OCI-LY1 (cell line): ENCODE data around the gene PPP2R2D.

Experiments
- H2AFZ ChIP-seq: fragments of 200-600 bp; sonication (generic), shearing (Covaris generic); 2 replicates; pipeline ENCODE4 v1.6.0; 2014; ENCODE audit warnings: antibody characterized with exemption, mild to moderate bottlenecking, low read length
- H3F3A ChIP-seq: fragments of 200-600 bp; sonication (generic), shearing (Covaris generic); 2 replicates; pipeline ENCODE4 v1.6.0; 2014; ENCODE audit warnings: mild to moderate bottlenecking, antibody characterized with exemption, low read length, moderate library complexity; ENCODE audit not compliant: insufficient read depth
- H3K27ac ChIP-seq: fragments of 200-600 bp; sonication (generic); 2 replicates; pipeline ENCODE4 v1.5.1; 2014; ENCODE audit warnings: low read length, mixed run types, mild to moderate bottlenecking, low read depth; ENCODE audit not compliant: poor library complexity, severe bottlenecking
- H3K27me3 ChIP-seq: fragments of 200-600 bp; sonication (generic); 2 replicates; pipeline ENCODE4 v1.6.0; 2014; ENCODE audit warnings: antibody characterized with exemption, mild to moderate bottlenecking, low read length, moderate library complexity; ENCODE audit not compliant: insufficient read depth
- H3K36me3 ChIP-seq: fragments of 200-600 bp; sonication (generic); 2 replicates; pipeline ENCODE4 v1.6.1; 2014; ENCODE audit warnings: mild to moderate bottlenecking, antibody characterized with exemption, low read length, moderate library complexity, mixed read lengths; ENCODE audit not compliant: insufficient read depth
- H3K4me1 ChIP-seq: fragments of 200-600 bp; sonication (generic); 2 replicates; pipeline ENCODE4 v1.5.1; 2014; ENCODE audit warnings: mild to moderate bottlenecking, low read length, moderate library complexity; ENCODE audit not compliant: insufficient read depth, severe bottlenecking
- H3K4me2 ChIP-seq: fragments of 200-600 bp; sonication (generic), shearing (Covaris generic); 2 replicates; pipeline ENCODE4 v1.6.1; 2014; ENCODE audit warnings: low read length
- H3K4me3 ChIP-seq: fragments of 200-600 bp; sonication (generic); 2 replicates; pipeline ENCODE4 v1.5.1; 2014; ENCODE audit warnings: low read length, low read depth, mild to moderate bottlenecking, mixed read lengths; ENCODE audit not compliant: poor library complexity, severe bottlenecking
- H3K79me2 ChIP-seq: fragments of 200-600 bp; shearing (Covaris generic); 2 replicates; pipeline ENCODE4 v1.6.1; 2016; ENCODE audit warnings: mixed run types, low read length, mixed read lengths; ENCODE audit not compliant: insufficient read depth
- H3K9ac ChIP-seq: fragments of 200-600 bp; sonication (generic), shearing (Covaris generic); 2 replicates; pipeline ENCODE4 v1.6.1; 2014; ENCODE audit warnings: mild to moderate bottlenecking, low read length, mixed read lengths
- H3K9me2 ChIP-seq: fragments of 200-600 bp; sonication (generic), shearing (Covaris generic); 2 replicates; pipeline ENCODE4 v1.6.1; 2014; ENCODE audit warnings: low read depth, mild to moderate bottlenecking, low read length, mixed read lengths
- H3K9me3 ChIP-seq: fragments of 200-600 bp; shearing (Covaris generic); 2 replicates; pipeline ENCODE4 v1.6.1; 2014; ENCODE audit warnings: low read length, mixed read lengths
- H4K20me1 ChIP-seq: fragments of 200-600 bp; sonication (generic), shearing (Covaris generic); 2 replicates; pipeline ENCODE4 v1.6.0; 2016; ENCODE audit warnings: mild to moderate bottlenecking, low read length; ENCODE audit not compliant: insufficient read depth
- CTCF ChIP-seq: fragments of 200-600 bp; sonication (generic), shearing (Covaris generic); IDR thresholded peaks from 2 replicates; pipeline ENCODE4 v1.5.1; 2017; ENCODE audit warnings: mild to moderate bottlenecking, antibody characterized with exemption, low read length, moderate library complexity, mixed read lengths
- EZH2 ChIP-seq: fragments of 200-600 bp; sonication (generic), shearing (Covaris generic); IDR thresholded peaks from 2 replicates; pipeline ENCODE4 v1.8.0; 2017; ENCODE audit warnings: borderline replicate concordance, mixed run types, mild to moderate bottlenecking, antibody characterized with exemption, low read length, moderate library complexity, mixed read lengths

Gene PPP2R2D

GRCh38 chr10:131946321-131946751, 45.5 kb downstream of the PPP2R2D start:
- H3K9ac ChIP-seq: no peak overlapping the region
- H3K79me2 ChIP-seq: no peaks in the 10 kb centered on the region
- no peaks in the 10 kb centered on the region for H3K9me3 ChIP-seq
- H3K4me2 ChIP-seq: no peak overlapping the region
- H3K4me3 ChIP-seq: no peak overlapping the region
- TF ChIP-seq EZH2 (no peak), CTCF (no peak)
- H3K27ac ChIP-seq: no peak overlapping the region
- no peaks in the 10 kb centered on the region for H3F3A ChIP-seq
- H3K4me1 ChIP-seq: no peaks in the 10 kb centered on the region
- H2AFZ ChIP-seq: no peak overlapping the region
- no peaks in the 10 kb centered on the region for H3K27me3 ChIP-seq
- H3K9me2 ChIP-seq: no peaks in the 10 kb centered on the region
- peaks cover 78% of the 10 kb centered on the region for H3K36me3 ChIP-seq
- H4K20me1 ChIP-seq: no peaks in the 10 kb centered on the region

- no peak overlapping the region for H3K9ac ChIP-seq
- no peaks in the 10 kb centered on the region for H4K20me1 ChIP-seq
- H2AFZ ChIP-seq: no peak overlapping the region
- peaks cover 78% of the 10 kb centered on the region for H3K36me3 ChIP-seq
- H3K79me2 ChIP-seq: no peaks in the 10 kb centered on the region
- no peak overlapping the region for H3K27ac ChIP-seq
- no peaks in the 10 kb centered on the region for H3K9me2 ChIP-seq
- TF ChIP-seq CTCF (no peak), EZH2 (no peak)
- H3K27me3 ChIP-seq: no peaks in the 10 kb centered on the region
- no peak overlapping the region for H3K4me3 ChIP-seq
- H3K9me3 ChIP-seq: no peaks in the 10 kb centered on the region
- no peaks in the 10 kb centered on the region for H3K4me1 ChIP-seq
- H3K4me2 ChIP-seq: no peak overlapping the region
- H3F3A ChIP-seq: no peaks in the 10 kb centered on the region
Observed at GRCh38 chr10:131946880-131947279, 46.1 kb downstream of the PPP2R2D start.

GRCh38 chr10:131947631-131948347, 47.0 kb downstream of the PPP2R2D start:
- Histone ChIP-seq H3K4me1 (no peaks in the 10 kb centered on the region), H3K9ac (no peak overlapping the region), H3F3A (no peaks in the 10 kb centered on the region), H3K36me3 (peaks cover 76% of the 10 kb centered on the region), H3K27me3 (no peaks in the 10 kb centered on the region), H3K79me2 (no peaks in the 10 kb centered on the region), H3K9me2 (no peaks in the 10 kb centered on the region), H2AFZ (no peak overlapping the region), H3K4me2 (no peak overlapping the region), H3K4me3 (no peak overlapping the region), H3K9me3 (no peaks in the 10 kb centered on the region), H3K27ac (no peak overlapping the region), H4K20me1 (no peaks in the 10 kb centered on the region)
- no peak for TF ChIP-seq EZH2
- no peak for TF ChIP-seq CTCF
